Ovary (tissue), 3 donors: Measurements from ENCODE around the gene CACNA1A.

Experiments
- CTCF ChIP-seq, 3 donors: fragments of 450-650 bp in 2 of 3; fragments of 200-600 bp in 1 of 3; IDR thresholded peaks; one replicate each; pipeline versions ENCODE4 v1.5.1 to v1.8.0; 2016 to 2022; ENCODE audit warnings: antibody characterized with exemption in 3 of 3, mild to moderate bottlenecking in 1 of 3
- EP300 ChIP-seq: sonication (generic); formaldehyde crosslinking; IDR thresholded peaks from one replicate; pipeline ENCODE4 v1.6.1; 2017; ENCODE audit warnings: antibody characterized with exemption
- POLR2A ChIP-seq: fragments of 450-650 bp; IDR thresholded peaks from one replicate; pipeline ENCODE4 v1.6.1; 2017; ENCODE audit warnings: antibody characterized with exemption, mild to moderate bottlenecking, moderate library complexity
- donor health status: DM: no; HTN: no; CAD: no.

- TF ChIP-seq CTCF (IDR thresholded peaks at IDR 0.05) (no peak), POLR2A (no peak), EP300 (no peak)
Observed at GRCh38 chr19:13483215-13483614, 23.1 kb downstream of the CACNA1A start.
